Left lung (tissue), 10 donors: ENCODE results near the gene JAKMIP1. TPM values are rescaled to one million over a fixed set of nuclear protein-coding genes. Genes with fewer than 3 reads are reported as not detected.

Source experiments
- ATAC-seq: fragments of 200-7000 bp; cut with Tn5 transposase; one replicate; pipeline ENCODE4 v1.9.1; 2020; ENCODE audit warnings: moderate library complexity
- DNase-seq, 4 donors: peaks; one replicate each; pipeline ENCODE4 v3.0.0-alpha.2; 2013 to 2020
- H3K27ac ChIP-seq, 2 donors: fragments of 200-600 bp; sonication (generic) in 1 of 2; one replicate each; pipeline versions ENCODE4 v1.5.0 to v1.8.0; 2020 to 2021
- H3K27me3 ChIP-seq, 2 donors: fragments of 200-600 bp; sonication (generic) in 1 of 2; one replicate each; pipeline versions ENCODE4 v1.5.0 to v1.8.0; 2020 to 2021
- H3K36me3 ChIP-seq, 2 donors: fragments of 200-600 bp; sonication (generic) in 1 of 2; one replicate each; pipeline versions ENCODE4 v1.5.0 to v1.8.0; 2020 to 2021
- H3K4me1 ChIP-seq, 2 donors: fragments of 200-600 bp; one replicate each; pipeline ENCODE4 v1.8.0; 2021
- H3K4me3 ChIP-seq, 2 donors: fragments of 200-600 bp; sonication (generic) in 1 of 2; one replicate each; pipeline versions ENCODE4 v1.5.0 to v1.8.0; 2020 to 2021; ENCODE audit warnings: mild to moderate bottlenecking in 1 of 2
- H3K9me3 ChIP-seq, 2 donors: fragments of 200-600 bp; sonication (generic) in 1 of 2; one replicate each; pipeline versions ENCODE4 v1.5.0 to v1.8.0; 2020 to 2021
- CTCF ChIP-seq, 2 donors: fragments of 200-600 bp; sonication (generic) in 1 of 2; IDR thresholded peaks; one replicate each; pipeline versions ENCODE4 v1.5.0 to v1.8.0; 2021; ENCODE audit warnings: antibody characterized with exemption in 2 of 2
- intact Hi-C, 2 donors: fragments of 100-400 bp; cut with DNase I; formaldehyde crosslinking; loops; one replicate each; pipeline versions ENCODE4 v1.11.2 to v1.14.2; 2022
- polyA plus RNA-seq, 6 donors: library from polyadenylated mRNA; unstranded; fragments of 120-200 nt; gene quantifications; one replicate each; pipeline ENCODE4 v1.2.1, GENCODE V29; 2013; ENCODE audit not compliant: insufficient read length in 6 of 6
- total RNA-seq, 2 donors: library from RNA; stranded (reverse); fragmentation: NEBNext Ultra II Directional; extraction: Animal tissue kit (Norgen Biotek cat#: 25700); gene quantifications; one replicate each; pipeline ENCODE4 v1.2.1, GENCODE V29; 2021
- donor health status: DM: no; HTN: yes; CAD: no.
- donor health status: DM: no; HTN: no; CAD: no.

The JAKMIP1 gene
- total and polyA plus RNA-seq, 8 donors = 0.13 to 0.79 (median 0.21) TPM; not detected in 1

- H3K4me3 ChIP-seq = no peak overlapping the region
- no peak for DNase-seq
- no peaks in the 10 kb centered on the region for H3K9me3 ChIP-seq
- no peak for TF ChIP-seq CTCF (IDR thresholded peaks at IDR 0.05)
- no peaks in the 10 kb centered on the region for H3K36me3 ChIP-seq
- intact Hi-C loops = no loop called here
- H3K4me1 ChIP-seq = no peaks in the 10 kb centered on the region
- no peak overlapping the region for H3K27ac ChIP-seq
- peaks cover 0 to 44% of the 10 kb centered on the region in 2 donors for H3K27me3 ChIP-seq
- ATAC-seq = no peak
Observed at GRCh38 chr4:6023731-6024130, 176.6 kb downstream of the JAKMIP1 start.

- Histone ChIP-seq H3K4me1 (no peaks in the 10 kb centered on the region), H3K27me3 (peaks cover 0 to 46% of the 10 kb centered on the region in 2 donors), H3K9me3 (no peaks in the 10 kb centered on the region), H3K27ac (no peak overlapping the region), H3K4me3 (no peak overlapping the region), H3K36me3 (no peaks in the 10 kb centered on the region)
- TF ChIP-seq CTCF (IDR thresholded peaks at IDR 0.05) = no peak
- no peak for DNase-seq
- ATAC-seq = no peak
- intact Hi-C loops = no loop called here
Observed at GRCh38 chr4:6022607-6023288, 177.6 kb downstream of the JAKMIP1 start.

- Histone ChIP-seq H3K4me1 (no peaks in the 10 kb centered on the region), H3K4me3 (no peak overlapping the region), H3K27ac (no peak overlapping the region), H3K27me3 (peaks cover 0 to 52% of the 10 kb centered on the region in 2 donors), H3K36me3 (no peaks in the 10 kb centered on the region), H3K9me3 (no peaks in the 10 kb centered on the region)
- DNase-seq = no peak
- ATAC-seq = no peak
- intact Hi-C loops = no loop called here
- TF ChIP-seq CTCF (IDR thresholded peaks at IDR 0.05) = no peak
Observed at GRCh38 chr4:6021831-6022606, 178.3 kb downstream of the JAKMIP1 start.

GRCh38 chr4:6020613-6021012 lies 179.7 kb downstream of the JAKMIP1 start:
- DNase-seq (no peak), ATAC-seq (no peak)
- no peak for TF ChIP-seq CTCF (IDR thresholded peaks at IDR 0.05)
- Histone ChIP-seq H3K4me1 (no peaks in the 10 kb centered on the region), H3K9me3 (no peaks in the 10 kb centered on the region), H3K27ac (no peak overlapping the region), H3K4me3 (no peak overlapping the region), H3K36me3 (no peaks in the 10 kb centered on the region), H3K27me3 (peaks cover 0 to 55% of the 10 kb centered on the region in 2 donors)
- intact Hi-C loops = no loop called here
